NB4 (cell line): ENCODE data around the gene KCNS1.

Experiments used
- POLR2A ChIP-seq: IDR thresholded peaks from 2 replicates; pipeline ENCODE4 v1.6.1; 2011; ENCODE audit warnings: mild to moderate bottlenecking; ENCODE audit not compliant: insufficient read length; ENCODE audit errors: extremely low read depth
- TF ChIP-seq, protein P1 (sequence below): IDR thresholded peaks from one replicate; pipeline ENCODE4 v1.5.1; 2012; ENCODE audit warnings: low read depth, low read length

DNA sequence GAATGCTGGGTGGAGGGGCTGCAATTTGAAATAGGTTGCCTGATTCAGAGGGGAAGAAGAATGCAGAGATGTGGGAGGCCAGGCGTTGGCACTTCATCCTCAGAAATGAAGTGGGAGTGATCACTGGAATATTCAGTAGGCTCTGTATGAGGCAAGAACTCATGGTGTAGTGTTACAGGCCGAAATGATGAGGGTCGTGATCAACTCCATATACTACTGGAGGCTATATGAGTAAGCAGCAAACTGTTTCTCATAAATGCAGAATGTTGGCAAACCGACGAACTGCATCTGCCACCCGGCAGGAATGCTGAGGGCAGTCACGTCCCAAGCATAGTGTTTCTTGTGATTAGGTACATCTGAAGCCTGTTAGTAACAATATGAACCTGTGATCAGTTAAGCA is 12.7 kb downstream of the KCNS1 start:
- TF ChIP-seq, protein P1, sequence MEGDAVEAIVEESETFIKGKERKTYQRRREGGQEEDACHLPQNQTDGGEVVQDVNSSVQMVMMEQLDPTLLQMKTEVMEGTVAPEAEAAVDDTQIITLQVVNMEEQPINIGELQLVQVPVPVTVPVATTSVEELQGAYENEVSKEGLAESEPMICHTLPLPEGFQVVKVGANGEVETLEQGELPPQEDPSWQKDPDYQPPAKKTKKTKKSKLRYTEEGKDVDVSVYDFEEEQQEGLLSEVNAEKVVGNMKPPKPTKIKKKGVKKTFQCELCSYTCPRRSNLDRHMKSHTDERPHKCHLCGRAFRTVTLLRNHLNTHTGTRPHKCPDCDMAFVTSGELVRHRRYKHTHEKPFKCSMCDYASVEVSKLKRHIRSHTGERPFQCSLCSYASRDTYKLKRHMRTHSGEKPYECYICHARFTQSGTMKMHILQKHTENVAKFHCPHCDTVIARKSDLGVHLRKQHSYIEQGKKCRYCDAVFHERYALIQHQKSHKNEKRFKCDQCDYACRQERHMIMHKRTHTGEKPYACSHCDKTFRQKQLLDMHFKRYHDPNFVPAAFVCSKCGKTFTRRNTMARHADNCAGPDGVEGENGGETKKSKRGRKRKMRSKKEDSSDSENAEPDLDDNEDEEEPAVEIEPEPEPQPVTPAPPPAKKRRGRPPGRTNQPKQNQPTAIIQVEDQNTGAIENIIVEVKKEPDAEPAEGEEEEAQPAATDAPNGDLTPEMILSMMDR: no peak
- TF ChIP-seq POLR2A: no peak
